IMR-90 (cell line): ENCODE measurements around the gene MCF2L.

Experiments used
- BHLHE40 ChIP-seq: fragments of 150-350 bp; IDR thresholded peaks from 2 replicates; pipeline ENCODE4 v1.6.1; 2016; ENCODE audit warnings: mild to moderate bottlenecking, low read depth, low read length
- POLR2A ChIP-seq: IDR thresholded peaks from 2 replicates; pipeline ENCODE4 v1.6.1; 2012; ENCODE audit warnings: mild to moderate bottlenecking, low read depth, low read length

- TF ChIP-seq POLR2A (no peak), BHLHE40 (no peak)
These were observed 77.8 kb downstream of the MCF2L start for GRCh38 chr13:113046883-113047244.
